CD4-positive, alpha-beta memory T cell (primary cell): ENCODE results near the gene ADCY7. TPM values are rescaled to one million over a fixed set of nuclear protein-coding genes. Genes with fewer than 3 reads are reported as not detected.

ENCODE experiments used
- CTCF ChIA-PET: fragments of 350-600 bp; sonication (Branson Sonifier 250); formaldehyde crosslinking; loops from one replicate; lab custom pipeline; 2021; ENCODE audit warnings: inconsistent platforms; ENCODE audit not compliant: partially characterized antibody; lab: Charles Lee
- POLR2A ChIA-PET: fragments of 350-600 bp; sonication (Branson Sonifier 250); formaldehyde crosslinking; loops from one replicate; lab custom pipeline; 2021; ENCODE audit not compliant: partially characterized antibody; lab: Charles Lee
- DNase-seq, 5 donors: peaks; one replicate each; pipeline versions ENCODE4 v3.0.0 to v3.0.0-alpha.2; 2020 to 2022; ENCODE audit warnings: mixed read lengths in 1 of 5
- H3K27ac ChIP-seq: one replicate; pipeline ENCODE4 v1.7.0; 2013; ENCODE audit warnings: low read depth, low read length
- H3K27me3 ChIP-seq: 2 replicates; pipeline ENCODE4 v1.7.0; 2013; ENCODE audit warnings: mild to moderate bottlenecking, low read length, moderate library complexity; ENCODE audit not compliant: insufficient read depth
- H3K36me3 ChIP-seq: 2 replicates; pipeline ENCODE4 v1.7.0; 2013; ENCODE audit warnings: mild to moderate bottlenecking, low read length, moderate library complexity; ENCODE audit not compliant: insufficient read depth
- H3K4me1 ChIP-seq: 2 replicates; pipeline ENCODE4 v1.7.0; 2013; ENCODE audit warnings: mild to moderate bottlenecking, low read length, moderate library complexity; ENCODE audit not compliant: insufficient read depth
- H3K4me3 ChIP-seq, 2 donors: one replicate each; pipeline ENCODE4 v1.7.0; 2013; ENCODE audit warnings: low read length in 2 of 2, mild to moderate bottlenecking in 1 of 2
- H3K9me3 ChIP-seq, 2 donors: one replicate each; pipeline ENCODE4 v1.7.0; 2013; ENCODE audit warnings: low read length in 2 of 2, control low read depth in 1 of 2; ENCODE audit not compliant: control insufficient read depth in 1 of 2
- H3K27ac Mint-ChIP-seq, 7 donors: one replicate each; pipeline ENCODE4 v1.8.0; 2020 to 2021; ENCODE audit warnings: mixed read lengths in 7 of 7, mild to moderate bottlenecking in 6 of 7, inconsistent platforms in 3 of 7, moderate library complexity in 3 of 7
- H3K27me3 Mint-ChIP-seq, 2 donors: one replicate each; pipeline ENCODE4 v1.8.0; 2020 to 2021; ENCODE audit warnings: mixed read lengths in 2 of 2
- H3K36me3 Mint-ChIP-seq, 2 donors: one replicate each; pipeline ENCODE4 v1.8.0; 2020 to 2021; ENCODE audit warnings: mixed read lengths in 2 of 2, inconsistent platforms in 1 of 2, mild to moderate bottlenecking in 1 of 2
- H3K4me1 Mint-ChIP-seq, 4 donors: one replicate each; pipeline ENCODE4 v1.8.0; 2020 to 2021; ENCODE audit warnings: mixed read lengths in 4 of 4, mild to moderate bottlenecking in 1 of 4
- H3K4me3 Mint-ChIP-seq, 8 donors: one replicate each; pipeline ENCODE4 v1.8.0; 2020 to 2021; ENCODE audit warnings: mixed read lengths in 8 of 8, mild to moderate bottlenecking in 7 of 8, moderate library complexity in 6 of 8, inconsistent platforms in 3 of 8
- H3K9me3 Mint-ChIP-seq, 8 donors: one replicate each; pipeline ENCODE4 v1.8.0; 2020 to 2021; ENCODE audit warnings: mixed read lengths in 8 of 8, mild to moderate bottlenecking in 5 of 8, inconsistent platforms in 3 of 8, moderate library complexity in 1 of 8
- intact Hi-C: fragments of 100-400 bp; cut with micrococcal nuclease; formaldehyde crosslinking; loops from one replicate; pipeline ENCODE4 v1.15.1; 2023
- polyA plus RNA-seq, 2 donors: library from polyadenylated mRNA; unstranded; fragments of 300-500 nt; fragmentation: Illumina TruSeq; gene quantifications; one replicate each; pipeline ENCODE4 v1.2.3, GENCODE V29; 2021
- total RNA-seq, 2 experiments: library from RNA; stranded (reverse); gene quantifications; one replicate each; pipeline ENCODE4 v1.2.3, GENCODE V29; 2021

ADCY7 gene
- total and polyA plus RNA-seq, 4 experiments from 2014 or later, result 34.8 to 235 (median 150) TPM

GRCh38 chr16:50267651-50268050 is 1.3 kb downstream of the ADCY7 start:
- H3K9me3 ChIP-seq, result no peaks in the 10 kb centered on the region
- Mint-ChIP-seq H3K9me3 (no peaks in the 10 kb centered on the region), H3K27me3 (no peaks in the 10 kb centered on the region), H3K27ac (peak overlapping the region; percentile 95 to 99 (median 98)), H3K4me3 (peak overlapping the region; percentile 93 to 99 (median 98)), H3K4me1 (peaks cover 45 to 94% (median 66%) of the 10 kb centered on the region in 4 donors), H3K36me3 (peaks cover 12 to 48% of the 10 kb centered on the region in 2 donors)
- H3K4me3 ChIP-seq, result peak overlapping the region; percentile 75 to 76
- intact Hi-C loops, result loop anchor here (2.0 to 5.0 kb wide), 7 partner anchors 13 to 415 kb away; partner anchors contain the start of genes NKD1, SNX20 and TENT4B
- H3K27me3 ChIP-seq, result no peaks in the 10 kb centered on the region
- peak in 3 of 5 donors; percentile 42 to 61 (median 52) for DNase-seq
- ChIA-PET CTCF (interaction anchor here (1.2 to 15.2 kb wide), 5 partner anchors 13 to 539 kb away, joined by 5 to 155 read pairs (median 10); no protein-coding TSS in a partner anchor), POLR2A (interaction anchor here (0.7 to 12.4 kb wide), 10 partner anchors 15 to 476 kb away, joined by 3 to 252 read pairs (median 6); partner anchors contain the start of gene CYLD)
- H3K4me1 ChIP-seq, result peaks cover 72% of the 10 kb centered on the region
- H3K36me3 ChIP-seq, result peaks cover 5% of the 10 kb centered on the region
- H3K27ac ChIP-seq, result peak overlapping the region; percentile 81

GRCh38 chr16:50268352-50268751 is 2.0 kb downstream of the ADCY7 start:
- Mint-ChIP-seq H3K27ac (peak overlapping the region; percentile 75 to 99 (median 95)), H3K27me3 (no peaks in the 10 kb centered on the region), H3K4me1 (peaks cover 51 to 95% (median 73%) of the 10 kb centered on the region in 4 donors), H3K4me3 (peak overlapping the region; percentile 93 to 99 (median 98)), H3K9me3 (no peaks in the 10 kb centered on the region), H3K36me3 (peaks cover 12 to 52% of the 10 kb centered on the region in 2 donors)
- H3K9me3 ChIP-seq, result no peaks in the 10 kb centered on the region
- peak overlapping the region; percentile 44 to 57 for H3K4me3 ChIP-seq
- peaks cover 79% of the 10 kb centered on the region for H3K4me1 ChIP-seq
- no peak for DNase-seq
- no peaks in the 10 kb centered on the region for H3K27me3 ChIP-seq
- peak overlapping the region; percentile 52 for H3K27ac ChIP-seq
- ChIA-PET CTCF (interaction anchor here (1.0 to 15.2 kb wide), 7 partner anchors 13 to 538 kb away, joined by 3 to 155 read pairs (median 5); partner anchors contain the start of gene CNEP1R1), POLR2A (interaction anchor here (0.8 to 12.4 kb wide), 12 partner anchors 14 to 476 kb away, joined by 3 to 252 read pairs (median 5); partner anchors contain the start of genes BRD7, CYLD and TENT4B)
- intact Hi-C loops, result loop anchor here (5.0 kb wide), 6 partner anchors 44 to 414 kb away; partner anchors contain the start of genes NKD1, SNX20 and TENT4B
- H3K36me3 ChIP-seq, result peaks cover 8% of the 10 kb centered on the region

- no peaks in the 10 kb centered on the region for H3K9me3 Mint-ChIP-seq
- peaks cover 80% of the 10 kb centered on the region for H3K4me1 ChIP-seq
- H3K9me3 ChIP-seq, result no peaks in the 10 kb centered on the region
- H3K4me3 ChIP-seq, result no peak overlapping the region
- H3K36me3 ChIP-seq, result peaks cover 8% of the 10 kb centered on the region
- peaks cover 12 to 58% of the 10 kb centered on the region in 2 donors for H3K36me3 Mint-ChIP-seq
- H3K4me3 Mint-ChIP-seq, result peak overlapping the region; percentile 36 to 99 (median 98)
- intact Hi-C loops, result loop anchor here (5.0 kb wide), 6 partner anchors 43 to 413 kb away; partner anchors contain the start of genes NKD1, SNX20 and TENT4B
- peaks cover 56 to 99% (median 77%) of the 10 kb centered on the region in 4 donors for H3K4me1 Mint-ChIP-seq
- H3K27ac ChIP-seq, result peak overlapping the region; percentile 52
- no peaks in the 10 kb centered on the region for H3K27me3 ChIP-seq
- ChIA-PET POLR2A (interaction anchor here (0.8 to 12.4 kb wide), 9 partner anchors 13 to 475 kb away, joined by 3 to 252 read pairs (median 6); partner anchors contain the start of genes BRD7, CYLD and TENT4B), CTCF (interaction anchor here (1.0 to 15.2 kb wide), 6 partner anchors 12 to 537 kb away, joined by 3 to 155 read pairs (median 8); partner anchors contain the start of gene CNEP1R1)
- H3K27me3 Mint-ChIP-seq, result no peaks in the 10 kb centered on the region
- peak overlapping the region; percentile 82 to 99 (median 95) for H3K27ac Mint-ChIP-seq
- no peak for DNase-seq
Measured at GRCh38 chr16:50269061-50269705, 2.8 kb downstream of the ADCY7 start.

- peak overlapping the region; percentile 71 for H3K27ac ChIP-seq
Measured at GRCh38 chr16:50269769-50270509, 3.6 kb downstream of the ADCY7 start.

GRCh38 chr16:50270510-50271147 is 4.3 kb downstream of the ADCY7 start:
- peaks cover 50 to 99% (median 76%) of the 10 kb centered on the region in 4 donors for H3K4me1 Mint-ChIP-seq
- ChIA-PET CTCF (interaction anchor here (3.8 to 15.2 kb wide), 3 partner anchors 11 to 86 kb away, joined by 12 to 155 read pairs (median 99); no protein-coding TSS in a partner anchor), POLR2A (interaction anchor here (6.3 to 12.4 kb wide), 2 partner anchors 12 to 42 kb away, joined by 72 to 252 read pairs; no protein-coding TSS in a partner anchor)
- no peak for DNase-seq
- H3K27ac Mint-ChIP-seq, result peak overlapping the region in 6 of 7 donors; percentile 41 to 99 (median 88)
- H3K4me1 ChIP-seq, result peaks cover 81% of the 10 kb centered on the region
- no peaks in the 10 kb centered on the region for H3K9me3 Mint-ChIP-seq
- H3K9me3 ChIP-seq, result no peaks in the 10 kb centered on the region
- peak overlapping the region in 7 of 8 donors; percentile 48 to 98 (median 93) for H3K4me3 Mint-ChIP-seq
- H3K27me3 Mint-ChIP-seq, result no peaks in the 10 kb centered on the region
- intact Hi-C loops, result no loop called here
- peaks cover 8% of the 10 kb centered on the region for H3K36me3 ChIP-seq
- no peaks in the 10 kb centered on the region for H3K27me3 ChIP-seq
- H3K27ac ChIP-seq, result peak overlapping the region; percentile 71
- H3K36me3 Mint-ChIP-seq, result peaks cover 12 to 59% of the 10 kb centered on the region in 2 donors
- H3K4me3 ChIP-seq, result no peak overlapping the region

More at GRCh38 chr16:50269769-50270509, 3.6 kb downstream of the ADCY7 start:
- peaks cover 12 to 61% of the 10 kb centered on the region in 2 donors for H3K36me3 Mint-ChIP-seq
- Histone ChIP-seq H3K36me3 (peaks cover 8% of the 10 kb centered on the region), H3K4me3 (no peak overlapping the region), H3K27me3 (no peaks in the 10 kb centered on the region), H3K9me3 (no peaks in the 10 kb centered on the region), H3K4me1 (peaks cover 81% of the 10 kb centered on the region)
- H3K27ac Mint-ChIP-seq, result peak overlapping the region; percentile 76 to 99 (median 95)
- DNase-seq, result no peak
- no peaks in the 10 kb centered on the region for H3K27me3 Mint-ChIP-seq
- H3K9me3 Mint-ChIP-seq, result no peaks in the 10 kb centered on the region
- CTCF ChIA-PET, result interaction anchor here (3.8 to 15.2 kb wide), 3 partner anchors 11 to 87 kb away, joined by 12 to 155 read pairs (median 99); no protein-coding TSS in a partner anchor
- H3K4me3 Mint-ChIP-seq, result peak overlapping the region; percentile 41 to 99 (median 98)
- H3K4me1 Mint-ChIP-seq, result peaks cover 53 to 99% (median 76%) of the 10 kb centered on the region in 4 donors
- intact Hi-C loops, result loop anchor here (5.0 kb wide), 6 partner anchors 42 to 412 kb away; partner anchors contain the start of genes NKD1, SNX20 and TENT4B
- POLR2A ChIA-PET, result interaction anchor here (1.6 to 12.4 kb wide), 5 partner anchors 13 to 99 kb away, joined by 4 to 252 read pairs (median 55); partner anchors contain the start of gene BRD7
